RWPE1 (cell line): ENCODE measurements around the gene MRRF.

Experiments used
- CTCF ChIA-PET: fragments of 350-600 bp; sonication (Branson Sonifier 250); formaldehyde crosslinking; extraction: SDS; loops from one replicate; lab custom pipeline; 2021; lab: Yijun Ruan, JAX
- POLR2A ChIA-PET: fragments of 400-600 bp; formaldehyde crosslinking; extraction: SDS; loops from one replicate; lab custom pipeline; 2020; ENCODE audit warnings: antibody characterized with exemption; ENCODE audit not compliant: low non-redundant PET; lab: Yijun Ruan, JAX
- DNase-seq: peaks from one replicate; pipeline ENCODE4 v3.0.0; 2012; ENCODE audit warnings: low spot score
- H3K27ac ChIP-seq: fragments of 450-650 bp; 2 replicates; pipeline ENCODE4 v1.5.1; 2017
- TF ChIP-seq, protein P1 (sequence below): fragments of 450-650 bp; conservative IDR thresholded peaks from 2 replicates; pipeline ENCODE4 v1.5.1; 2017; ENCODE audit warnings: low read depth, mild to moderate bottlenecking

The MRRF gene

DNA sequence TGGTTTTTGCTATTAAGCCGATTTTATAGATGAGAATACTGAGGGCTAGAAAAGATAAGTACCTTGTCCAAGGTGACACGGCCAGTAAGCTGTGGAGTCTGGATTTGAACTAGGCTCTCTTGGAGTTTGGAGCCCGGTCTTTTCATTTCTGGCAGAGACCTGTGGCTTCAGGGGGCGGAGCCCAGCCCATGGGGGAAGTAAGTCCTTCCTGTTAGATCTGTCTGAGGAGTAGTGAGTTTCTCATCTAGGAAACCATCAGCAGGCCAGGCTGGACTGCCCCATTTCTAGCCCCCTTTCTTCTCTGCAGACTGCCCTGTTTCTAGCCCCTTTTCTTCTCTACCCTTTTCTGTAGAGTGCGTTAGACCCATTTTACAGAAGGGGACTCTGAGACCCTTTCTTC is 105.6 kb downstream of the MRRF start:
- no peak for DNase-seq
- TF ChIP-seq, protein P1, sequence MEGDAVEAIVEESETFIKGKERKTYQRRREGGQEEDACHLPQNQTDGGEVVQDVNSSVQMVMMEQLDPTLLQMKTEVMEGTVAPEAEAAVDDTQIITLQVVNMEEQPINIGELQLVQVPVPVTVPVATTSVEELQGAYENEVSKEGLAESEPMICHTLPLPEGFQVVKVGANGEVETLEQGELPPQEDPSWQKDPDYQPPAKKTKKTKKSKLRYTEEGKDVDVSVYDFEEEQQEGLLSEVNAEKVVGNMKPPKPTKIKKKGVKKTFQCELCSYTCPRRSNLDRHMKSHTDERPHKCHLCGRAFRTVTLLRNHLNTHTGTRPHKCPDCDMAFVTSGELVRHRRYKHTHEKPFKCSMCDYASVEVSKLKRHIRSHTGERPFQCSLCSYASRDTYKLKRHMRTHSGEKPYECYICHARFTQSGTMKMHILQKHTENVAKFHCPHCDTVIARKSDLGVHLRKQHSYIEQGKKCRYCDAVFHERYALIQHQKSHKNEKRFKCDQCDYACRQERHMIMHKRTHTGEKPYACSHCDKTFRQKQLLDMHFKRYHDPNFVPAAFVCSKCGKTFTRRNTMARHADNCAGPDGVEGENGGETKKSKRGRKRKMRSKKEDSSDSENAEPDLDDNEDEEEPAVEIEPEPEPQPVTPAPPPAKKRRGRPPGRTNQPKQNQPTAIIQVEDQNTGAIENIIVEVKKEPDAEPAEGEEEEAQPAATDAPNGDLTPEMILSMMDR = no peak
- CTCF ChIA-PET = interaction anchor here (0.6 to 1.1 kb wide), 2 partner anchors 271 to 643 kb away, joined by 3 read pairs; no protein-coding TSS in a partner anchor
- no peak overlapping the region for H3K27ac ChIP-seq
- POLR2A ChIA-PET = interaction anchor here (0.5 to 0.6 kb wide), 3 partner anchors 12 to 1053 kb away, joined by 3 to 4 read pairs (median 3); no protein-coding TSS in a partner anchor

DNA sequence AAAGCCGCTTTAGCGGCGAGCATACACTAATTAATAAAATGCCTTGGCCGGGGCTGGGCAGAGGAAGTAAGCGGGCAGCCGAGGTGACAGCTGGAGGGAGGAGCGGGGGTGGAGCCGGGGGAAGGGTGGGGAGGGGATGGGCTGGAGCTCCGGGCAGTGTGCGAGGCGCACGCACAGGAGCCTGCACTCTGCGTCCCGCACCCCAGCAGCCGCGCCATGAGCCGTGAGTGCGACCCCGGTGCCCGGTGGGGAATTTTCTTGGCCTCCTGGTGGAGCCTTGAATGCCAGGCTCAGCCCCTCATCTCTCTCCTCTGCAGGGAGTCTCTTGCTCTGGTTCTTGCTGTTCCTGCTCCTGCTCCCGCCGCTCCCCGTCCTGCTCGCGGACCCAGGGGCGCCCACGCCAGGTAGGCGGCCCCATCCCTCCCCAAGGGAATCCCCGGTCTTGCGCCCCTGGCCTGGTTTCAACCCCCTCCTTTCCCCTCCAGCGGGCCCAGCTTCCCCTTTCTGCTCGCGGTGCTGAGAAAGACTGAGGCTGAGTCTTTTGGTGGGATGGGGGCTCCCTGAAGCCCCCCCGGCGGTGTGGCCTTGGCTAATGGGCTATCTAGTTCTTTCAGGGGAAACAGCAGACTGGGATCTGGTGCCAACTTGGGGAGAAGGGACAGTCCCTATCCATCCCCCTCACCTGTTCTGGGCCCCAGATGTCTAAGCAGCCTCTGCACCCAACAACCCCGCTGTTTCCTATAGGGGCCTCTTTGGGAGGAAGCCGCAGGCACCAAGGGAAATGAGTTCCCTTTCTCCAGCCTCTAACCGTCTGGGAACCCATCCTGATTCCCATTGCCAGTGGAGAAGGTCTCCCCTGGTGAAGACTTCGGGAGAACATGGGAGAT is 106.4 kb downstream of the MRRF start, which contains the start of gene PTGS1:
Gene PTGS1, plus strand, starts transcription at position 156 of the 887 bp plus-strand sequence. Its CDS starts 61 bp downstream, at position 217.
- TF ChIP-seq, protein P1 = no peak
- DNase-seq = peak; percentile 81
- H3K27ac ChIP-seq = no peak within 1 kb of the TSS
- ChIA-PET CTCF (interaction anchor here (0.6 to 1.1 kb wide), 2 partner anchors 272 to 282 kb away, joined by 3 read pairs; no protein-coding TSS in a partner anchor), POLR2A (interaction anchor here (0.5 to 0.6 kb wide), 3 partner anchors 12 to 1052 kb away, joined by 3 to 4 read pairs (median 3); no protein-coding TSS in a partner anchor)

DNA sequence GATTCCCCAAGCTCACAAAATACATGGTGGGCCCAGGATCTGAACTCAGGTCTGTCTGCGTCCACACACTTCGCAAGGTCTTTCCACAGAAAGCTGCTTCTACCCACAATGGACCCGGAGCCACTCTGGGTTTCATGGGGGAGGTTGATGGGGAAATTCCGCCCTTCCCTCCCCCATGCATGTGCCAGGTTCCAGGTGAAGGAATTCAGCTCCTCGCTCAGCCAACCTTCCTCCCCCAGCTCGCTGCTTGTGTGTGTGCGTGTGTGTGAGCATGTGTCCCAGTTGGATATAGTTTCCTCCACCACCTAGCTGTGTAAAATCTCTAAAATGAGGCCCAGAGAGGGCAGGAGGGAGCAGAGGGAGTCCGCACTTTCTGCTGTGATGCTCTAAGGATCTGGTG is 107.2 kb downstream of the MRRF start:
- ChIA-PET CTCF (no interaction called here), POLR2A (no interaction called here)
- TF ChIP-seq, protein P1 = no peak
- H3K27ac ChIP-seq = no peak overlapping the region
- DNase-seq = no peak

DNA sequence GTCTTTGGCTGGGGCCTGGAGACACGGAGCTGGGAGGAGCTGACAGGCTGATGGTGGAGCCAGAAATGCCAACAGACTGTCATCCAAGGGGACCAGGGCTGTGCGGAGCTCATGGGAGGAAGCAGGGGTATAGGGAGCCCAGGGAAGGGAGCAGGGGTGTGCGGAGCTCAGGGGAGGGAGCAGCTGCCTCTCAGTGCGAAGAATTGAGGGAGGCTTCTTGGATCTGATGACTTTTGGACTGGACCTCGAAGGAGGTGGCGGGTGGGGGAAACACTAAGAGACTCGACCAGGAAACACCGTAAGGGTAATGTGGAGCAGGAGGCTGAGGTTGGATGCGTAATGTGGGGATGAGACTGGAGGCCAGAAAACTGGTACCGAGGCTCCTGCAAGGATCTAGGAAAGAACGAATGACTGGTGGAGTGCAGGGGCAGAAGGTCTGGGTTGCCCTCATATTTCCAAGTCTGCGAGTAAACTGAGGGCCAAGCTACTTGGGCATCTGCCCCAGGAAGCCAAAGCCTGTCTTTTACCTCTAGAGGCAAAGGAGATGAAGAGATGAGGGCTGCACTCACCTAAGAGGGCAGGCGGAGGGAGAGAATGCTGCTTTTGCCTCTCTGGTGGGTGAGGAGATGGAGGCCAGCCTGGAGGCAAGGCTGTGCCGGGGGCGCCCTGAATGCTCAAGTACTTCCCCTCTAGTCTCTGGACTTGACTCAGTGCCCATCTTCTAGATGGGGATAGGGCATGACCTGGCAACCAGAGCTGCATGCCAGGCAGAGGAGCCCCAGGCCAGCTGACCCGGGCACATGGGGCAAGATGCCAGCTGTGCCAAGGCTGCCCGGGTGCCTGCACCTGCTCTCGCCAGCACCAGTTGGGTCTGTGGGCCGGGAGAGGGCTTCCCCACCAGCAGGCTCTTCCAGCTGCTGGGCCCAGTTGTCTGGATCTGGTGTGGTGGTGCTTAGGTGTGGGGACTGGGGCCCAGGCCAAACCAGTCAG is 108.5 kb downstream of the MRRF start:
- DNase-seq = no peak
- ChIA-PET CTCF (no interaction called here), POLR2A (no interaction called here)
- TF ChIP-seq, protein P1 = no peak
- H3K27ac ChIP-seq = no peak overlapping the region

DNA sequence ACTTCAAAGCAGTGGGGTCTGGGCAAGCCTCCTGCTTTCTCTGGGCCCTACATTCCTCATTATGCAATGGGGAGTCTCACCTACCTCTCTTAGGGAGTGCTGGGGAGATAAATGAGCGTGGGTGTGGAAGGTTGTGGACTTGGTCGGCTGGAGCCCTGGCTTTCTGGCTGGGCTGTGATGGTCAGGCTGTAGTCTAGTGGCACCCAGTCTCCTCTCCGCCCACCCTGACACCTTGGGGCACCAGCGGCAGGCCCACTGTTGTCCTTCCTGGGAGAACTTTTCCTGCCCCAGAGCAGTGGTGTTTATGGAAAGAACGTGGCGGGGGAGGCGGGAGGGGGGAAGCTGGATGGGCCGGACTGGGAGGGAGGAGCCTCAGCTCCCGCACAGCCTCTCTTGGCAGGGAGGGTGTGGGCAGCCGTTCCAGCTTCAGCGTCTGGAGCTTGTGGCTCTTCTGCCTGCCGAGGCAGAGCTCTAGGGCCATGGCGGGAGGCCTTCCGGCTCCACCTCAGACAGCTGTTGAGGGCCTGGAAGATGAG is 110.3 kb downstream of the MRRF start:
- peak; percentile 81 for DNase-seq
- TF ChIP-seq, protein P1 = no peak
- ChIA-PET CTCF (interaction anchor here (0.5 to 0.8 kb wide), 2 partner anchors 54 to 252 kb away, joined by 3 read pairs; no protein-coding TSS in a partner anchor), POLR2A (no interaction called here)
- H3K27ac ChIP-seq = no peak overlapping the region
